Testis (tissue), 3 donors: Measurements from ENCODE around the gene AOC2. TPM values are rescaled to one million over a fixed set of nuclear protein-coding genes. Genes with fewer than 3 reads are reported as not detected.
"Not testable (repeated sequence)": the region's sequence is repeated elsewhere in the genome, so short reads cannot be mapped to it uniquely, and the experiment has no call there.

ENCODE experiments used
- DNase-seq: peaks from one replicate; pipeline ENCODE4 v3.0.0-alpha.2; 2019
- H3K27ac ChIP-seq, 2 donors: fragments of 200-600 bp; sonication (generic); one replicate each; pipeline ENCODE4 v1.5.1; 2019
- H3K27me3 ChIP-seq: fragments of 200-600 bp; sonication (generic); one replicate; pipeline ENCODE4 v1.5.1; 2019
- H3K36me3 ChIP-seq: fragments of 200-600 bp; sonication (generic); one replicate; pipeline ENCODE4 v1.5.1; 2017; ENCODE audit warnings: low read depth; ENCODE audit errors: missing control alignments
- H3K4me1 ChIP-seq: fragments of 200-600 bp; sonication (generic); one replicate; pipeline ENCODE4 v1.5.1; 2019
- H3K4me3 ChIP-seq, 2 donors: fragments of 200-600 bp; sonication (generic); one replicate each; pipeline ENCODE4 v1.5.1; 2017 to 2019
- H3K9me3 ChIP-seq: fragments of 200-600 bp; sonication (generic); one replicate; pipeline ENCODE4 v1.5.1; 2017
- POLR2A ChIP-seq: fragments of 450-650 bp; IDR thresholded peaks from one replicate; pipeline ENCODE4 v1.6.1; 2017; ENCODE audit warnings: antibody characterized with exemption, mild to moderate bottlenecking, moderate library complexity
- WGBS, 2 donors: methylation state at CpG; one replicate each; pipeline ENCODE4 v1.1.5; 2018; 5-methylcytosine and 5-hydroxymethylcytosine counted together
- intact Hi-C: fragments of 100-400 bp; cut with DNase I; formaldehyde crosslinking; loops from one replicate; pipeline ENCODE4 v1.15.1; 2023; ENCODE audit warnings: low total_unique reads
- polyA plus RNA-seq: library from polyadenylated mRNA; stranded (reverse); fragments of 350-450 nt; fragmentation: Illumina TruSeq; extraction: RNeasy Lipid Tissue Mini Kit (QIAGEN cat#74804); gene quantifications from one replicate; pipeline ENCODE4 v1.2.3, GENCODE V29; 2014; ENCODE audit warnings: low read depth, low replicate concordance; ENCODE audit not compliant: insufficient read depth
- total RNA-seq, 2 donors: library from RNA; depleted of rRNA; stranded (reverse); fragments of >200 nt; gene quantifications; one replicate each; pipeline ENCODE4 v1.2.3, GENCODE V29; 2016
- TF ChIP-seq, protein P1 (sequence below), 3 experiments: fragments of 450-650 bp in 2 of 3; fragments of 200-600 bp in 1 of 3; sonication (generic) in 1 of 3; IDR thresholded peaks; one replicate each; pipeline ENCODE4 v1.5.1; 2016 to 2019; ENCODE audit warnings: antibody characterized with exemption in 3 of 3, mild to moderate bottlenecking in 2 of 3, moderate library complexity in 1 of 3

AOC2 gene
- total and polyA plus RNA-seq, 3 donors from 2014 or later, result 5.7 to 14.6 (median 10.3) TPM

DNA sequence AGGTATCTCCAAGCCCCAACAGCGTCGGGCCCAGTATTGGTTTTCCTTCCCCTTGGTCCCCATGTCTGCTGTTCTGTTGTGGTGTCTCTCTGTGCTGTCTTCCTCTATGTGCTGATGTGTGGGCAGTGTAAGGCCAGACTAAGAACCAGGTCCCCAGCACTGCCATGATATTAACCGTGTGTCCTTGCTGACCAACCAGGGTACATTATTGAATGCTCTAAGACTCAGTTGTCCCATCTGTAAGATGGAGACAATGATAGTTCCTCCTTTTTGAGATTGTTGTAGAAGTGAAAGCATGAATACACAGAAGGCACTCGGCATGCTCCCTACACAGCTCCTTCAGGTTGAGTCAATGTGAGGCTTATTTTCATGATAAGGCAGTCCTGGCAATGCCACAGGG, 27.3 kb downstream of the AOC2 start:
- DNase-seq, result no peak
- 96 to 100% methylated on average over 4 of the region's 4 CpGs for WGBS, 2 donors
- TF ChIP-seq, protein P1, sequence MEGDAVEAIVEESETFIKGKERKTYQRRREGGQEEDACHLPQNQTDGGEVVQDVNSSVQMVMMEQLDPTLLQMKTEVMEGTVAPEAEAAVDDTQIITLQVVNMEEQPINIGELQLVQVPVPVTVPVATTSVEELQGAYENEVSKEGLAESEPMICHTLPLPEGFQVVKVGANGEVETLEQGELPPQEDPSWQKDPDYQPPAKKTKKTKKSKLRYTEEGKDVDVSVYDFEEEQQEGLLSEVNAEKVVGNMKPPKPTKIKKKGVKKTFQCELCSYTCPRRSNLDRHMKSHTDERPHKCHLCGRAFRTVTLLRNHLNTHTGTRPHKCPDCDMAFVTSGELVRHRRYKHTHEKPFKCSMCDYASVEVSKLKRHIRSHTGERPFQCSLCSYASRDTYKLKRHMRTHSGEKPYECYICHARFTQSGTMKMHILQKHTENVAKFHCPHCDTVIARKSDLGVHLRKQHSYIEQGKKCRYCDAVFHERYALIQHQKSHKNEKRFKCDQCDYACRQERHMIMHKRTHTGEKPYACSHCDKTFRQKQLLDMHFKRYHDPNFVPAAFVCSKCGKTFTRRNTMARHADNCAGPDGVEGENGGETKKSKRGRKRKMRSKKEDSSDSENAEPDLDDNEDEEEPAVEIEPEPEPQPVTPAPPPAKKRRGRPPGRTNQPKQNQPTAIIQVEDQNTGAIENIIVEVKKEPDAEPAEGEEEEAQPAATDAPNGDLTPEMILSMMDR (IDR thresholded peaks at IDR 0.05), result no peak
- TF ChIP-seq POLR2A, result no peak
- H3K9me3 ChIP-seq, result no peaks in the 10 kb centered on the region
- intact Hi-C loops, result no loop called here
- H3K27me3 ChIP-seq, result no peaks in the 10 kb centered on the region
- H3K4me3 ChIP-seq, result no peak overlapping the region
- H3K27ac ChIP-seq, result no peak overlapping the region
- H3K36me3 ChIP-seq, result no peaks in the 10 kb centered on the region
- H3K4me1 ChIP-seq, result no peaks in the 10 kb centered on the region

DNA sequence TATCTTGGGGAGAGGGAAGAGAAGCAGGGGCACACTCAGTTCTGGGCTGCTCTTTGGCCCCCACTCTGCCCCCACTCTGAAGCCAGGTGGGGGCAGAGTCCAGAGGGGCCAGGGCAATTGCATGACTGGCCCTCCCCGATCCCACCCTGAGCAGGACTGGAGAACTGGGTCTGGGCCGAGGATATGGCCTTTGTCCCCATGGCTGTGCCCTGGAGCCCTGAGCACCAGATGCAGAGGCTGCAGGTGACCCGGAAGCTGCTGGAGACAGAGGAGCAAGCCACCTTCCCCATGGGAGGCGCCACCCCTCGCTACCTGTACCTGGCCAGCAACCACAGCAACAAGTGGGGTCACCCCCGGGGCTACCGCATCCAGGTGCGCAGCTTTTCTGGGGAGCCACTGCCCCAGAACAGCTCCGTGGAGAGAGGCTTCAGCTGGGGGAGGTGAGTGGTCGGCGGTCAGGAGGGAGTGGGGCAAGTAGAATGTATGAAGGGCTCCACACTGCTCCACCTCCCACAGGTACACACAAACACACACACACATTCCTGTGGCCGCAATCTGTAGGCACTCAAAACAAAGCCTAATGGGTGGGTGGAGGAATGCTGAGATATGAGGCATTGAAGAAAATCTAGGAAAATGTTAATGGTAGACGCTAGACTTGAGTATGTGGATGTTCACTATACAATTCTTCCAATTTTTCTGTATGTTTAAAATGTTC, 28.0 kb downstream of the AOC2 start:
- 88 to 94% methylated on average over 9 to 12 of the region's 13 CpGs for WGBS, 2 donors
- DNase-seq, result no peak
- no peaks in the 10 kb centered on the region for H3K27me3 ChIP-seq
- no peaks in the 10 kb centered on the region for H3K9me3 ChIP-seq
- H3K27ac ChIP-seq, result no peak overlapping the region
- H3K4me3 ChIP-seq, result no peak overlapping the region
- no peak for TF ChIP-seq POLR2A
- TF ChIP-seq, protein P1 (IDR thresholded peaks at IDR 0.05), result no peak
- intact Hi-C loops, result no loop called here
- no peaks in the 10 kb centered on the region for H3K36me3 ChIP-seq
- H3K4me1 ChIP-seq, result no peaks in the 10 kb centered on the region

DNA sequence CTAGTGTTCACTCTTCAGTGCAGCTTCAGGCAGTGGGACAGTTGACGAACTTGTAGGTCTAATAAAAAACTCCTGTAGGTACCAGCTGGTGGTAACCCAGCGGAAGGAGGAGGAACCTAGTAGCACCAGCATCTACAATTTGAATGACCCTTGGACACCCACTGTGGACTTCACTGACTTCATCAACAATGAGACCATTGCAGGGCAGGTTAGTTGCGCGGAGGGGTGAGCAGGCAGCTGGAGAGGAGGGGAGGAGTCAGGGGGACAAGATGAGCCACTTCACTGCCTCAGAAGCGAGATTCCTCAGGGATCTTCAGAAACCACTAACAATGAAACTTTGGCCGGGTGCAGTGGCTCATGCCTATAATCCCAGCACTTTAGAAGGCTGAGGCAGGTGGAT, 28.9 kb downstream of the AOC2 start:
- no peaks in the 10 kb centered on the region for H3K27me3 ChIP-seq
- WGBS, 2 donors, result 92 to 98% methylated on average over 6 of the region's 6 CpGs
- H3K36me3 ChIP-seq, result no peaks in the 10 kb centered on the region
- H3K4me1 ChIP-seq, result no peaks in the 10 kb centered on the region
- TF ChIP-seq, protein P1 (IDR thresholded peaks at IDR 0.05), result no peak
- no peak for TF ChIP-seq POLR2A
- no peaks in the 10 kb centered on the region for H3K9me3 ChIP-seq
- DNase-seq, result no peak
- intact Hi-C loops, result no loop called here
- H3K4me3 ChIP-seq, result no peak overlapping the region
- H3K27ac ChIP-seq, result no peak overlapping the region

DNA sequence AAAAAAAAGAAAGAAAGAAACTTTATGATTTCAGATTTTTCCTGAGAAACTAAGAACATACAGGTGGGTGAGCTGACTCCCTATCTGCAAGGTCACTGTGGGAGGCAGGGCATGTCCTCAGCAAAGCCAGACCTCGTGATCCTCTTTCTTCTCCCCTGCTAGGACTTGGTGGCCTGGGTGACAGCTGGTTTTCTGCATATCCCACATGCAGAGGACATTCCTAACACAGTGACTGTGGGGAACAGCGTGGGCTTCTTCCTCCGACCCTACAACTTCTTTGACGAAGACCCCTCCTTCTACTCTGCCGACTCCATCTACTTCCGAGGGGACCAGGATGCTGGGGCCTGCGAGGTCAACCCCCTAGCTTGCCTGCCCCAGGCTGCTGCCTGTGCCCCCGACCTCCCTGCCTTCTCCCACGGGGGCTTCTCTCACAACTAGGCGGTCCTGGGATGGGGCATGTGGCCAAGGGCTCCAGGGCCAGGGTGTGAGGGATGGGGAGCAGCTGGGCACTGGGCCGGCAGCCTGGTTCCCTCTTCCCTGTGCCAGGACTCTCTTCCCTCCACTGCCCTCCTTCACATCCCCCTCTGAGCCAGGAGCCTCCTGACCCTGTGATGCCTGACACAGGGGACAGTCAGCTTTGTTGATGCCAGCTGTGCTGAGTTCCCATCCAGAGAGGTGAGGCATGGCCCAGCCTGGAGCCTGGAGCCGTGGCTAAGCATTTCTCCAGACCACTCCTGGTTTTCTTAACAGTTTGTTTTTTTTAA, 29.7 kb downstream of the AOC2 start:
- H3K27ac ChIP-seq, H3K4me3 ChIP-seq, DNase-seq, H3K27me3 ChIP-seq, intact Hi-C loops, H3K4me1 ChIP-seq, H3K9me3 ChIP-seq, H3K36me3 ChIP-seq: not testable (repeated sequence)
- 70 to 84% methylated on average over 8 to 10 of the region's 12 CpGs for WGBS, 2 donors

DNA sequence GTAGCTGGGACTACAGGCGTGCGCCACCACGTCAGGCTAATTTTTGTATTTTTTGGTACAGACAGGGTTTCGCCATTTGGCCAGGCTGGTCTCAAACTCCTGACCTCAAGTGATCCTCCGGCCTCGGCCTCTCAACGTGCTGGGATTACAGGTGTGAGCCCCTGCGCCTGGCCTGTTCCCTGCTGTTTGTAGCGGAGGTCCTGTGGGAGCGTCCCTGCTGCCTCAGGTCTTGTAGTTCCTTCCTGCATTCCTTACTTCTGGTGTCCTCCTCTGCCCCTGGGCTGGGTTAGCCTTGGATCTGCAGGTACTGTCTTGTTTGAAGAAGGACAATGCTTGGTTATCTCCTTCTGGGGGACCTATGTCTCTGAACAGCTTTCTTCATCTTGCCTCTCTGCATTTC, 32.7 kb downstream of the AOC2 start:
- H3K4me1 ChIP-seq, result no peaks in the 10 kb centered on the region
- H3K27ac ChIP-seq, result no peak overlapping the region
- no peaks in the 10 kb centered on the region for H3K36me3 ChIP-seq
- TF ChIP-seq, protein P1 (IDR thresholded peaks at IDR 0.05), result no peak
- TF ChIP-seq POLR2A, result no peak
- intact Hi-C loops, result no loop called here
- no peak overlapping the region for H3K4me3 ChIP-seq
- DNase-seq, result no peak
- no peaks in the 10 kb centered on the region for H3K9me3 ChIP-seq
- no peaks in the 10 kb centered on the region for H3K27me3 ChIP-seq
- WGBS, 2 donors, result 93 to 94% methylated on average over 10 of the region's 10 CpGs
